IPS DF 4.7 (cell line): ENCODE data around the gene GMDS.

Experiments used
- DNase-seq: peaks from one replicate; pipeline ENCODE4 v3.0.0-alpha.2; 2013; ENCODE audit warnings: low spot score; ENCODE audit errors: extremely low read depth

Gene GMDS

DNA sequence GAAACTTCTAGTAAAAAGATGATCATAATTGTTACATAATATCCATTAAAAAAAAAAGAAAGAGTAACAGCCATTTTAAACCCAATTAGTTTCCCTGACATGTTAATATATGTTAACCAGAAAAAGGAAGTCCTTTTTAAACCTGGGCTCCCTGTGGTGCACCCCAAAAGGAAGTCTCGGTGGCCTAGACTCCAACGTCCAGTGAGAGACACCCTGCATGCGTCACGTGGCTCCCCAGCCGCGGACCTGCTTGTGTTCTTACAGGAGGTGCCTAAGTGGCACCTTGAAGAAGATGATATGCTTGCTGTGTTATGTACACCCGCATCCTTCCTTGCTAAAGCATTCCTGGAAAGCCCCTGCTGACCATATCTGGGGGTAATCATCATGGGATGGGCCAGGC, 585.6 kb downstream of the GMDS start:
- DNase-seq, result no peak

DNA sequence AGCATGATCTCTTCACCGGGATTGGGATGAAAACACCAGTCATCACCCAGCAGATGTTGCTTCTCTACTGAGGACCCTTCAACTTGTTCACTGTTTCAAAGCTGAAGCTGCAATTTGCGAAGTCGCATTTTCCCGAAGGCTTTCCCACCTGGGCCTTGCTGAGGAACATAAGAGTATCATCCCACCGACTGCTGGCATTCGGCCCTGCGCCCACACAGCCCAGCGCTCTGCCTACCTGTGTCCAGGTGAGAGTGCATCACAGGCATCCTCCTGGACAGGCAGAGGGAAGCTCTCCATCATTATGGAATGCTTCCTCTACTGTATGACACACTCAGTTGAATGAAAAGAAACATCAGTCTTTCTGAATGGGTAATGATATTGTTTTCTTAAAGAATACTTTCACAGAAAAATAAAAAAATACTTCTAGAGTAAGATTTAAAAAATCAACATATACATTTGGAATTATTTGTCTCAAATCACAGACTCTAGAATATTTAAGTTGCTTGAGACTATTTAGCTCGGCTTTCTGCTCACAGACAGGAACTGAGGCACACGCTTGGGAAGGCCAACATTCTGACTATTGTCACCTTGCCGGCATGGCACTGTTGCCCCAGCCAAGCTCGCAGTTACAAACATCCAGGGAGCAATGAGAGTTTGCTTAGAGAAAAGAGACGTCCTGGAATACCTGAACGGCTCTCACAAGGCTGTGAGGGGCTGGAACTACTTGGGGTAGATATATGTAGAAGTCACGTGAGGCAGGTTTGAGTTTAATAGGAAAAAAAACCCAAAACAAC, 587.0 kb downstream of the GMDS start:
- DNase-seq, result no peak

GRCh38 chr6:1657771-1658165, 587.6 kb downstream of the GMDS start:
- DNase-seq, result no peak

DNA sequence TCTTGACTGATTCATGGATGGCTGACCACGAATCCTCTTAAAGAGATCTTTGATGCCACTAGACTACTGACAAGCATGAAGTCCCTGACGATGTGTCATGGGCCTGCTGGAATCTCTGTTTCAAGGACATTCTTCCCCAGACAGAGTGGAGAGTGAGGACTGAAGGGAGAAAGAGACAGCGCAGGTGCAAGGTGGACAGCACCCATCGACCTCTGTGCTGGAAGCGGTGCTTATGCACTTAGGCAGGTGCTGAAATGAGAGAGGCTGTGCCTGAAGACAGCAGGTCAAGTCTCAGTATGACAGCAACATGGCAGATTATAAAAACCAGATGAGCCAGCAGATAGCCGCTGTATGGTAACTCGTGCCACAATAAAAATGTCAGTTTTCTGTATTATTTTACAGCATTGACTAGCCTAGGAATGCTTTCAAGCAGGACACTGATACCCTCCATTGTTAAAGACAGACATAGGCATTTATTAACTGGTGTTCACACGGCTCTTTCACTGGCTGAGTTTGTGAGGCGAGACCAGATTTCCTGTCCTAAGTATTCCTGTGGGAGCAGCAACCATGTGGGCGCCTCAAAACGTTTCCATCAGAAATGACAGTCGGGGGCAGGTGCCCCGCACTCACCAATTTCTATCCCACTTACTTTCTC, 588.2 kb downstream of the GMDS start:
- no peak for DNase-seq

- no peak for DNase-seq
Observed at GRCh38 chr6:1654054-1654453, 591.4 kb downstream of the GMDS start.

GRCh38 chr6:1652842-1653241, 592.6 kb downstream of the GMDS start:
- DNase-seq, result no peak

- DNase-seq, result no peak
Observed at GRCh38 chr6:1651362-1651761, 594.0 kb downstream of the GMDS start.

GRCh38 chr6:1645466-1646185, 599.8 kb downstream of the GMDS start:
- no peak for DNase-seq

DNA sequence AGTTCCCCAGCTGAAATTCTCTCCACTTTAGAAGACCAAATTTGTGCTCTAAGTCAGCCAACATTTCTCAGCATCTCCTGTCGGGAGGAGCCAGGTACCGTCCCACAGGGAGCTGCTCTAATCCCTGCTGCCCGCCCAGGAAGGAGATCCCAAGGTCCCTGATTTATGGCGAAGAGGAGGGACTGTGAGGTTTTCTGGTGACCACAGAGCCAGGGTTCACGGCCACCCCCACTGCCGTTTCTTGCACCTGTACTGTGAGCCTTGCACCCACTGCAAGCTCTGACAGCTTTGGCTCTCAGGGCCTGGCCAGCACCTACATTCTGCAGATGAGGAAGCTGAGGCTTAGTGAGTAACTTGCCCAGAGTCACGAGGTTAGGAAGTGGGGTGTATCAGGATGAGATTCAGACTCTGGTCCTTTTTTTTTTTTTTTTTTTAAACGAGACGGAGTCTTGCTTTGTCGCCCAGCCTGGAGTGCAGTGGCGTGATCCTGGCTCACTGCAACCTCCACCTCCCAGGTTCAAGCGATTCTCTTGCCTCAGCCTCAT, 600.8 kb downstream of the GMDS start:
- no peak for DNase-seq

- DNase-seq, result no peak
Observed at GRCh38 chr6:1643830-1644445, 601.5 kb downstream of the GMDS start.

DNA sequence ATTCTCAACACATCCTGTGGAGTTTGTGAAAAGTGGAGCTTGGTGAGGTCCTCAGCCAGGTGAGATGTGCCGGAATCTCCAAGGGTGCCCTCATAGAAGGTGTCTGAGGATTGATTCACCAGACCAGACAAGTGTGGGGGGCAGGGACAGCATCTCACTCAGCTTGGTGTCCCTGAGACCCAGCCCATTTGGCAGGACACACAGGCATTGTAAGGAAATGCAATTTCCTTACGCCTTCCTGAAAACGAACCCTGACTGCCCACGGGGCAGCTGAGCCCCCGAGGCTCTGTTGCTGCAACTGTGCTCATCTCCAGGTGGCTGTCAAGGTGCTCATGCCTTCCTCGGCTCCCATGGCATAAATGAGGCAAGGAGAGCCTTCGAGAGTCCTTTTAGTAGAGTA, 602.3 kb downstream of the GMDS start:
- no peak for DNase-seq

DNA sequence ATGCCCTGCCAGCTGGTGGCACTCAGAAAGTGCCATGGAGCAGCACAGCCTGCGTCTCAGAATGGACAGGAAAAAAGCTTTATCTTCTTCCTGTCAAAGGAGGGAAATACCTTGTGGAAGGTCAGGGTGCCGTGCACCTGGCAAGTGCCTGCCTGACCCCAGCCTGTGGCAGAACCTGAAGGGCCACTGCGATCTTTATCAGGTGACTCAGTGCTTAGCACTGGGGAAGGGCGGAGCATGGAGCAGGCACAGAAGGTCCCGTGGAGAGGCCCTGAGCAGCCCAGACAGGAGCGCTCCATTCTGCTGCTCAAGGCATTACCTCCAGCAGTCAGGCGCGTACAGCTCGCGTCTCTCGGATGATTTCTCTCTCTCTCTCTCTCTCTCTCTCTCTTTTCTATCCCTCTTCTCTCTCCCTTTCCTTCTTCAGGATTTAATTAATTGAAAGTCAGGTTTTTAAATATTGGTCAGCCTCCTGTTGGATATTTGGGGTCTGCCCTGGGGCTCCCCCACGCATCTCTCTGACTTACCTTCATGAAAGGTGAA, 604.0 kb downstream of the GMDS start:
- DNase-seq, result no peak

DNA sequence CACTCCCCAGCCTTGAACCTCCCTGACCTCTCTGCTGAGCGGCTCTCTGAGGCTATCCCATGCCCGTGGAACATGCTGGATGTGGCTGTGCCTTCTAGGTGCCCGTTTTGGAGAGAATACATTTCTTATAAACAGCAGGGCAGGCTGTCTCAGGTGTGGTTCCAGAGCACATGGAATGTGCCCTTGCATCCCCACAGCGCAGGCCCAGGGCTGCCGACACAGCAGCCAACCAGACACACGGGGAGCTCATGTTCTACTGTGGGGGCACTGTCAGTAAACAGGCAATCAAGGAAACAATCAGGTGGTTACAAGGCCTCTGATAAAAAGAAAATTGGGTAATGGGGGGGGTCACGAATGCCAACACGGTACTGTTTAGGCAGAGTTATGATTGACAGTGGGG, 604.9 kb downstream of the GMDS start:
- DNase-seq, result no peak

- DNase-seq, result no peak
Observed at GRCh38 chr6:1639430-1639829, 606.0 kb downstream of the GMDS start.

GRCh38 chr6:1636971-1637871, 608.2 kb downstream of the GMDS start:
- no peak for DNase-seq

- no peak for DNase-seq
Observed at GRCh38 chr6:1636272-1636825, 609.1 kb downstream of the GMDS start.

DNA sequence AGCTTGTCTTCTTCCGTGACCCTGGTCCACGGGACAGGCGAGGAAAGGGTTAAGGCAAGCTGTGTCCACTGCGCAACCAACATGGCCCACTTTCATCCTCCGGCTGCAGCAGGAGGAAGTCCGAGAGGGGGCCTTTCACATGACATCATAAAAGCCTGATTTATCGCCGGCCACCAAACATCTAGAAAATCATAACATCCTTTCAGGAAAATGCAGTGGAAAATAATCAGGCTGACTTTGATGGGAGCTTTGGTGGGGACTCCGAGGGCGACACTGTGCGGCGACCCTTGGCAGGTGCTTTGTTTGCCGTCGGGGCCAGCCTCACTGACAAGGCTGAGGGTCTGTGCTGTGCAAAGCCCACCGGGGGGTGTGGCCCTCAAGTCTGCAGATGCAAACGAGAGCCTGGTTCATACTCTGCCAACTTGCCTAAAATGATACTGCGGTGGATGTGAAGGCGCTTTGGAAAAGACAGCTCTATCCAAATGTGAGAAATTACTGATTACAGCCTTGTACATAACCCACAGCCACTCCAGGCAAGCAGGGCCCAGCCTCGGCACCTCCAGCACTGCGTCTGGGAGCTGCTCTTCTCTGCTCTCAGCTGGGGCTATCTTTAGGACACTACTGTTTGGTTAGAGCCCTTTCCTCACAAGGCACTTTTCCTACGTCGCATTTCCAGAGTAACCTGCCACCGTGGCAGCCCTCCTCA, 609.9 kb downstream of the GMDS start:
- no peak for DNase-seq

- DNase-seq, result no peak
Observed at GRCh38 chr6:1634081-1634480, 611.3 kb downstream of the GMDS start.

DNA sequence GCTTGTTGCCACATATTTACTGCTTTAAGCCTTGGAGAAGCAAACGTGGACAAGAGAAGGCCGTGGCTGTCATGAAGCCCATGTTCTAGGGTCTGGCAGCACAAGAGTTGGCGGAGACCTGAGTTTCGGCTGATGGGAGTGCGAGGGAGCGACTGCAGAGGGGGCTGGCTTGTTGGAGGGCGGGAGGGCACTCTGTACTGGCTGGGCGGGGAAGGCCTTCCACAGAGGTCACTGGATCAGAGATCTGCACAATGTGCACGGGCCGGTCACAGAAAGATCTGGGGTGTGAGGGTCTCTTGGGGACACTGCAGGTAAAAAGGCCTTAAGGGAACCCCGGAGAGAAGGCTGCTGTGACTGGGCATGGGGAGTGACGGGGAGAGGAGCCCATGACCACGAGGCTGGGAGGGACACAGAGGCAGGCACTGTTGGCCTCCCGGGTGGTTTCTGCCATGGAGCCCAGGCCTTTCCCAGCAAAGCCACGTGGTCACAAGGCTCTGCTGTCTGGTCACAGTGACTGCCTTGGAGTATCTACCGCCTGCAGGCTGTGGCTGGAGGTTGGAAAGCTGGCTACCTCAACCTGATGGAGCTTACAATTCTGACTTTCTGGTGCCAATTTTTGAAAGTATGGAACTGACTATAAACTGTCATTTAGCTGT, 611.9 kb downstream of the GMDS start:
- DNase-seq, result no peak
